ENCODE results near the gene CCND1.

Gene CCND1

GRCh38 chr11:69698362-69698761 is 57.4 kb downstream of the CCND1 start:
- Histone ChIP-seq H2BK120ac (ENCODE audit: insufficient read depth, low read length, poor library complexity) (no peak overlapping the region), H3K9ac (ENCODE audit: low read length) (no peak overlapping the region), H2AFZ (ENCODE audit: insufficient read depth, low read length, poor library complexity) (no peak overlapping the region), H2BK5ac (ENCODE audit: low read depth, low read length, poor library complexity) (no peak overlapping the region), H2BK12ac (ENCODE audit: low read length) (no peak overlapping the region), H3K27me3 (ENCODE audit: insufficient read depth, low read length) (peaks cover 15% of the 10 kb centered on the region), H3K36me3 (ENCODE audit: control insufficient read depth in 1 of 2, insufficient read depth in 2 of 2, low read length in 2 of 2) (no peaks in the 10 kb centered on the region), H4K91ac (ENCODE audit: low read depth, low read length) (no peak overlapping the region), H3K79me1 (ENCODE audit: low read length) (no peaks in the 10 kb centered on the region), H3K79me2 (ENCODE audit: control insufficient read depth, insufficient read depth, low read length, poor library complexity) (no peaks in the 10 kb centered on the region), H3K4me1 (ENCODE audit: control insufficient read depth in 1 of 2, insufficient read depth in 2 of 2, low read length in 2 of 2) (peaks cover 6 to 11% of the 10 kb centered on the region in 2 experiments), H3K9me3 (ENCODE audit: insufficient read depth, low read depth, low read length) (no peaks in the 10 kb centered on the region), H3K27ac (ENCODE audit: low read depth, low read length) (no peak overlapping the region), H3K4me3 (ENCODE audit: low read depth, low read length) (no peak overlapping the region), H2AK5ac (ENCODE audit: low read length) (no peak overlapping the region), H4K12ac (ENCODE audit: low read depth, low read length) (no peak overlapping the region), H4K8ac (ENCODE audit: low read depth, low read length) (no peak overlapping the region), H3K18ac (ENCODE audit: low read length) (no peak overlapping the region), H3K4ac (ENCODE audit: low read depth, low read length) (no peak overlapping the region), H3K14ac (ENCODE audit: low read length) (no peak overlapping the region), H3K4me2 (ENCODE audit: low read length) (no peak overlapping the region), H3K23ac (ENCODE audit: low read length) (no peak overlapping the region)
- WGBS (ENCODE audit: extremely low coverage, insufficient coverage, insufficient read length), result no CpG with 5 or more reads among the region's 2 CpGs
- DNase-seq, result no peak

DNA sequence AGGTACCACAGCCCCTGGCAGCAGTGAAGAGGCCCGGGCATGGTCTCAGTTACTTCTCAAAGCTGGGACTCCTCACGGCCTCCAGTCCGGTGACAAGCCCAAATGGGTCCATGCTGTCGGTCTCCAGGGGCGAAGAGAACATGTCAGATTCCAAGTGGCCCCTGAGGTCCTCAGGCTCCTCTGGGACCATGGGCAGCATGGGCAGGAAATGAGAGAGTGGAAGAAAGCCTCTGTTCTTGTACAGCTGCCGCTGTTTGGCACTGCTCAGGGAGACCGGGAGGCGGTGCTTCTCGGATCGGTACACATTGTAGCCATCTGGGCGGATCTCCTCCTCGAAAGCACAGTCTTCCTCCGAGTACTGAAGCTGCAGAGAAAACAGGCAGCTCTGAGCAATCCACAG is 58.3 kb downstream of the CCND1 start:
- no CpG with 5 or more reads among the region's 13 CpGs for WGBS (ENCODE audit: extremely low coverage, insufficient coverage, insufficient read length)
- Histone ChIP-seq H2AK5ac (ENCODE audit: low read length) (no peak overlapping the region), H3K9me3 (ENCODE audit: insufficient read depth, low read depth, low read length) (no peaks in the 10 kb centered on the region), H3K79me1 (ENCODE audit: low read length) (no peaks in the 10 kb centered on the region), H3K36me3 (ENCODE audit: control insufficient read depth in 1 of 2, insufficient read depth in 2 of 2, low read length in 2 of 2) (no peaks in the 10 kb centered on the region), H4K12ac (ENCODE audit: low read depth, low read length) (no peak overlapping the region), H3K4ac (ENCODE audit: low read depth, low read length) (no peak overlapping the region), H4K91ac (ENCODE audit: low read depth, low read length) (no peak overlapping the region), H3K23ac (ENCODE audit: low read length) (no peak overlapping the region), H3K27ac (ENCODE audit: low read depth, low read length) (no peak overlapping the region), H3K27me3 (ENCODE audit: insufficient read depth, low read length) (peaks cover 23% of the 10 kb centered on the region), H3K79me2 (ENCODE audit: control insufficient read depth, insufficient read depth, low read length, poor library complexity) (no peaks in the 10 kb centered on the region), H3K4me1 (ENCODE audit: control insufficient read depth in 1 of 2, insufficient read depth in 2 of 2, low read length in 2 of 2) (peaks cover 7 to 12% of the 10 kb centered on the region in 2 experiments), H2AFZ (ENCODE audit: insufficient read depth, low read length, poor library complexity) (no peak overlapping the region), H2BK12ac (ENCODE audit: low read length) (no peak overlapping the region), H3K9ac (ENCODE audit: low read length) (no peak overlapping the region), H2BK5ac (ENCODE audit: low read depth, low read length, poor library complexity) (no peak overlapping the region), H4K8ac (ENCODE audit: low read depth, low read length) (no peak overlapping the region), H3K14ac (ENCODE audit: low read length) (no peak overlapping the region), H3K4me2 (ENCODE audit: low read length) (no peak overlapping the region), H2BK120ac (ENCODE audit: insufficient read depth, low read length, poor library complexity) (no peak overlapping the region), H3K4me3 (ENCODE audit: low read depth, low read length) (no peak overlapping the region), H3K18ac (ENCODE audit: low read length) (no peak overlapping the region)
- DNase-seq, result no peak

DNA sequence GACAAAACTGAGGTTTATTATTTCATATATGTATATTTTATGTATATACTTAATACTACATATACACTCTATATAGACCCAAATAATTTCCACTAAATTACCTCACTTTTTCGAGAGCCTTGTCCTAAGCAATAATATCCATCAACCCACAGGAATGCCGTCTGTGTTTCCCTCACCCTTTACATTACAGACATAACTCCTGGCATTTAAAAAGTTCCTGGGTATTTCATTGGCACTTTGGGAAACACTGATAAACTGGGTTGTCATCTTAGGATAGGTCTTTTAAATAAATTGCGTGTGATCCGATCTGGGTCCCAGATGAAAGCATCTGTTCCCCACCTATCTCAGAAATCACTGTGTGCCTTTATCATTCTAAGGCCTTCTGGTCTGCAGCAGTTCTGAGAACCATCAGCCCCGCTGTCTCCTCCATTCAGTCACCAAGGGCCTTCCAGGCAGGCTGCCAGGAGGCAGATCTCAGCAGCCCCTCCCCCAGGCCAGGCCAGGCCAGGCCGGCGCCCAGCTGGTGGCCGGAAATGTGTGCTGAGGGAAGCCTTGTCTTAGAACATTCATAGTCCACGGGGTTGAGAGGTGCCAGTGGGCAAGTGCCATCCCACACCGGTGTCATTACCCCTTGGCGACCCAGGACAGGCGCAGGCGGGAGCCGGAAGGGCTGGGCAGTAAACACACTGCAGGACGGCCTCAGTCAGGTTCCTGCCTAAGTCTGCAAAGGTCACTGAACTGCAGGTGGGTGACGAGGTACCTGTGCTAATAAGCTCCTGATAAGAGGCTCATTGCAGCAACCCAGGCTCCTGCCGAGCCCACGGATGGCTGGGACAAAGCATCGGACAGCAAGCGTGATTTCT is 59.6 kb downstream of the CCND1 start:
- Histone ChIP-seq H3K27me3 (ENCODE audit: insufficient read depth, low read length) (peaks cover 36% of the 10 kb centered on the region), H3K4ac (ENCODE audit: low read depth, low read length) (no peak overlapping the region), H3K36me3 (ENCODE audit: control insufficient read depth in 1 of 2, insufficient read depth in 2 of 2, low read length in 2 of 2) (no peaks in the 10 kb centered on the region), H2BK12ac (ENCODE audit: low read length) (no peak overlapping the region), H3K4me1 (ENCODE audit: control insufficient read depth in 1 of 2, insufficient read depth in 2 of 2, low read length in 2 of 2) (peaks cover 8 to 17% of the 10 kb centered on the region in 2 experiments), H3K9ac (ENCODE audit: low read length) (no peak overlapping the region), H2AFZ (ENCODE audit: insufficient read depth, low read length, poor library complexity) (peak overlapping the region; percentile 1), H4K12ac (ENCODE audit: low read depth, low read length) (no peak overlapping the region), H2BK120ac (ENCODE audit: insufficient read depth, low read length, poor library complexity) (no peak overlapping the region), H3K23ac (ENCODE audit: low read length) (no peak overlapping the region), H3K79me1 (ENCODE audit: low read length) (no peaks in the 10 kb centered on the region), H3K4me3 (ENCODE audit: low read depth, low read length) (no peak overlapping the region), H3K4me2 (ENCODE audit: low read length) (peak overlapping the region; percentile 46), H3K27ac (ENCODE audit: low read depth, low read length) (no peak overlapping the region), H3K18ac (ENCODE audit: low read length) (no peak overlapping the region), H3K79me2 (ENCODE audit: control insufficient read depth, insufficient read depth, low read length, poor library complexity) (no peaks in the 10 kb centered on the region), H3K14ac (ENCODE audit: low read length) (no peak overlapping the region), H2AK5ac (ENCODE audit: low read length) (no peak overlapping the region), H3K9me3 (ENCODE audit: insufficient read depth, low read depth, low read length) (no peaks in the 10 kb centered on the region), H4K91ac (ENCODE audit: low read depth, low read length) (no peak overlapping the region), H2BK5ac (ENCODE audit: low read depth, low read length, poor library complexity) (no peak overlapping the region), H4K8ac (ENCODE audit: low read depth, low read length) (no peak overlapping the region)
- DNase-seq, result no peak
- no CpG with 5 or more reads among the region's 20 CpGs for WGBS (ENCODE audit: extremely low coverage, insufficient coverage, insufficient read length)

GRCh38 chr11:69702239-69702691 is 61.3 kb downstream of the CCND1 start:
- Histone ChIP-seq H3K27ac (ENCODE audit: low read depth, low read length) (no peak overlapping the region), H3K4ac (ENCODE audit: low read depth, low read length) (no peak overlapping the region), H4K12ac (ENCODE audit: low read depth, low read length) (no peak overlapping the region), H2BK12ac (ENCODE audit: low read length) (no peak overlapping the region), H4K91ac (ENCODE audit: low read depth, low read length) (no peak overlapping the region), H3K4me2 (ENCODE audit: low read length) (peak overlapping the region; percentile 52), H2AFZ (ENCODE audit: insufficient read depth, low read length, poor library complexity) (peak overlapping the region; percentile 35), H3K4me3 (ENCODE audit: low read depth, low read length) (no peak overlapping the region), H2BK5ac (ENCODE audit: low read depth, low read length, poor library complexity) (no peak overlapping the region), H3K36me3 (ENCODE audit: control insufficient read depth in 1 of 2, insufficient read depth in 2 of 2, low read length in 2 of 2) (no peaks in the 10 kb centered on the region), H4K8ac (ENCODE audit: low read depth, low read length) (no peak overlapping the region), H3K18ac (ENCODE audit: low read length) (no peak overlapping the region), H3K79me1 (ENCODE audit: low read length) (no peaks in the 10 kb centered on the region), H2AK5ac (ENCODE audit: low read length) (no peak overlapping the region), H3K9me3 (ENCODE audit: insufficient read depth, low read depth, low read length) (peaks cover 3% of the 10 kb centered on the region), H3K23ac (ENCODE audit: low read length) (no peak overlapping the region), H3K79me2 (ENCODE audit: control insufficient read depth, insufficient read depth, low read length, poor library complexity) (no peaks in the 10 kb centered on the region), H3K27me3 (ENCODE audit: insufficient read depth, low read length) (peaks cover 45% of the 10 kb centered on the region), H3K4me1 (ENCODE audit: control insufficient read depth in 1 of 2, insufficient read depth in 2 of 2, low read length in 2 of 2) (peaks cover 8 to 17% of the 10 kb centered on the region in 2 experiments), H3K9ac (ENCODE audit: low read length) (no peak overlapping the region), H2BK120ac (ENCODE audit: insufficient read depth, low read length, poor library complexity) (no peak overlapping the region), H3K14ac (ENCODE audit: low read length) (no peak overlapping the region)
- WGBS (ENCODE audit: extremely low coverage, insufficient coverage, insufficient read length), result no CpG with 5 or more reads among the region's 35 CpGs
- DNase-seq, result no peak
